Coronary artery (tissue), 2 donors: ENCODE data around the gene IRAK1.

Experiments
- DNase-seq: peaks from one replicate; pipeline ENCODE4 v3.0.0-alpha.2; 2017; ENCODE audit warnings: low spot score
- H3K27ac ChIP-seq, 2 donors: fragments of 200-600 bp; sonication (generic); one replicate each; pipeline ENCODE4 v1.5.1; 2016 to 2019
- H3K4me3 ChIP-seq: fragments of 200-600 bp; sonication (generic); 2 replicates; pipeline ENCODE4 v1.5.1; 2016; ENCODE audit warnings: mild to moderate bottlenecking, moderate library complexity
- CTCF ChIP-seq: fragments of 200-600 bp; sonication (generic); IDR thresholded peaks from one replicate; pipeline ENCODE4 v1.5.1; 2019; ENCODE audit warnings: antibody characterized with exemption

IRAK1 gene

DNA sequence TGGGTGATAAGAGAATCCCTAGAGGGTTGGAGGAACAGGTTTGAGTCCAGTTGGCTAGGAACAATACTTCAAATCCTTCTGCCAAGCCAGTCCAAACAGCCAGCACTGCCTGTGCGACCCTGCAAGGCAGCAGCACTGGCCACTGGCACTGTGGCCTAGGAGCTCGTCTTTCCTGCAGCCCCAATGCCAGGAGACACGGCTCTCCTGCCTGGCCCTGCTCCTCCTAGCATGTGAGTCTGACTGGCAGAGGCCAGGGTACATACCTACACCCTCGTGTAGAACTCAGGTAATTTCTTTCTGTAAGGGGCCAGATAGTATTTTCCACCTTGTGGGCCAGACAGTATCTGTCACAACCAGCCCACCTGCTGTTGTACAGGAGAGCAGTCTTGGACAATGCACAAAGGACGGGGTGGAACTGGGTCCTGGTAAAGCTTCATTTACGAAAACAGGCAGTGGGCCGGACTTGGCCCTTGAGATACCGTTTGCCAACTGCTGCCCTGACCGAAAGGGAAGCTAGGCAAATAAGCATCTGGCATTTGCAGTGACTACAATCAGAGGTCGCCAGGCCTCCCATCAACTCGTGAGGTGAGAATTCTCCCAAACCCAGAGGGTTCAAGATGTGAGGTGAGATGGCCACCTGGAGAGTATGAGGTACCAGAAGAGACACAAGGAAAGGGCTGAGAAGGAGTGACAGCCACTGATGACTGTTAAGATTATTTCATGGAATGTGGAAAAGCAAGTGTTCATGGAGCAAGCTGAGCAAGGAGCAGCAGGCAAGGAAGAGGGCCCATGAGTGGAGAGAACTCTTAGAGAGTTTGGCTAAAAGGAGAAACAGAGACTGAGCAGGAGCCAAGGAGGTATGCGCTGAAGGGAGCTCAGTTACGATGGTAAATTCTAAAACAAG, 29.8 kb upstream of the IRAK1 start:
- DNase-seq: no peak
- peak overlapping the region; percentile 55 to 57 for H3K27ac ChIP-seq
- no peak for TF ChIP-seq CTCF
- peak overlapping the region; percentile 6 for H3K4me3 ChIP-seq

DNA sequence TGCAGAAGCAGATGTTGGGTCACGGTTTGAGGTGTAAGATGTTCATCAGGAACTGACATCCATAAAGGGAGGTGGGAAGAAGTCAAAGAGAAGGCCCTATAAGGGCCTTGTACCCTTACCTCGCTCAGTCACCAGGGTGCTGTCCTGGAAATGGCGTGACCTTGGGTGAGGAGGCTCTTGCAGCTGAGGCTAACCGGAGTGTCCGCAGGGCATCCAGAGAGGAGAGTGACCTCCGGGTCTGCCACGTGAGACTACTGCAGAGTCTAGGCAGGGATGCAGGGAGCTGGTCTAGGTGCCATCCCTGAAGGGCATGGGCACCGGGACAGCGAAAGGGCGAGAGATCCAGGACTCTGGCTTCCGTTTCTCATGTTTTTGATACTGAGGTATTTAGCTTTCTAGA, 28.7 kb upstream of the IRAK1 start:
- no peak overlapping the region for H3K27ac ChIP-seq
- no peak for TF ChIP-seq CTCF
- DNase-seq: no peak
- H3K4me3 ChIP-seq: no peak overlapping the region

GRCh38 chrX:154046940-154047610, 27.4 kb upstream of the IRAK1 start:
- DNase-seq: no peak
- Histone ChIP-seq H3K27ac (peak overlapping the region in 1 of 2 donors; percentile 36), H3K4me3 (no peak overlapping the region)
- no peak for TF ChIP-seq CTCF

DNA sequence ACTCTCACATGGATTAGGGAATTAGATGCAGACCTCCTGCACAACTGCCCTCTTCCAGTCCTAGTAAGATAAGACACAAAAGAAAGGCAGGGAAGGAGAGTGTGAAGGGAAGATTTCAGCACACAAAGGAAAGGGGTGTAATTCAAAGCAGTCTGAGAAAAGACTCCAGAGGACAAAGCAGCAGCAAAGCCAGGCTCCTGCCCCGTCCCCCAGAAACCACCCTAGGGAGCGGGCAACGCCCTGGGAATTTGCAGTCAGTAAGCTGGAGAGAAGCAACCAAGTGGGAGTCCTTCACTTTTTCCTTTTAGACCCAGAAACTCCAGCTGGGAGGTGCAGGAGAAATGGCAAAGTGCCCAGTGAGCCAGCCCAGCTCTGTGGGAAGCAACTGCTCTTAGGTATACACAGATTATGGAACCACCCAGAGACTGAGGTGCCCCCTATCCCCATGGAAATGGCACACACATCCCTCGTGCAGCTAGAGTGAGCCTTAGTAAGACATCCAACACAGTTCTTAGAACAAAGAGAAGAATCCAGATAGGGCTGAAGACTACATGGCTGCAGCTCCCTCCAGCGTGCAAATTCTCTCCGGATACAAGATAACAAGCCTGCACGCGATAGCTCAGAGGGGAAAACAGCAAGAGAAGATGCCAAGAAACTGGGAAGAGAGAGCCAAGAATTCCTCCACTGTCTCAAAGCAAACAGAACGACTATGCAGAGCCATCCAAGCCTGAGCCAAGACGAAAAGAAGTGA, 26.5 kb upstream of the IRAK1 start:
- no peak for DNase-seq
- no peak for TF ChIP-seq CTCF
- Histone ChIP-seq H3K27ac (peak overlapping the region in 1 of 2 donors; percentile 45), H3K4me3 (no peak overlapping the region)

DNA sequence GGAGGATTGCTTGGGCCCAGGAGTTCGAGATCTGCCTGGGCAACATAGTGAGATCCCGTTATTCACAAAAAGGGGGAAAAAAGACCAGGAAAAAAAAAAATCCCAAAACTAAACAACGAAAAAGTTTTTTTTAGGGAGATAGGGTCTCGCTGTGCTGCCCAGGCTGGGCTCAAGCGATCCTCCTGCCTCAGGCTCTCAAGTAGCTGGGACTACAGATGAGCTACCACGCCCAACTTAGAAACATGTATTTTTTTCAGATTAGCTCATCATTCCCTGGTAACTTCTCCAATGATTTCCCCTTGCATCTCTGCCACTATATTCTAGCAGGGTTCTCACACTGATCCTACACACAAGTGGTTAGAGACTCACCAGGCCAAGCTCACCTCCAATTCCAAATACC, 24.4 kb upstream of the IRAK1 start:
- no peak overlapping the region for H3K27ac ChIP-seq

More for the DNA sequence above, 24.4 kb upstream of the IRAK1 start:
- no peak overlapping the region for H3K4me3 ChIP-seq
- no peak for TF ChIP-seq CTCF
- DNase-seq: no peak
